Melanocyte of skin (primary cell): Measurements from ENCODE around the gene HLA-E. TPM values are rescaled to one million over a fixed set of nuclear protein-coding genes. Genes with fewer than 3 reads are reported as not detected.

ENCODE experiments used
- total RNA-seq, 2 donors: library from RNA; depleted of rRNA; stranded (reverse); fragments of >200 nt; gene quantifications; 2 replicates each; pipeline ENCODE4 v1.2.3, GENCODE V29; 2012

Gene HLA-E
- 100 to 1,000 TPM; 532 to 662 TPM for total RNA-seq

DNA sequence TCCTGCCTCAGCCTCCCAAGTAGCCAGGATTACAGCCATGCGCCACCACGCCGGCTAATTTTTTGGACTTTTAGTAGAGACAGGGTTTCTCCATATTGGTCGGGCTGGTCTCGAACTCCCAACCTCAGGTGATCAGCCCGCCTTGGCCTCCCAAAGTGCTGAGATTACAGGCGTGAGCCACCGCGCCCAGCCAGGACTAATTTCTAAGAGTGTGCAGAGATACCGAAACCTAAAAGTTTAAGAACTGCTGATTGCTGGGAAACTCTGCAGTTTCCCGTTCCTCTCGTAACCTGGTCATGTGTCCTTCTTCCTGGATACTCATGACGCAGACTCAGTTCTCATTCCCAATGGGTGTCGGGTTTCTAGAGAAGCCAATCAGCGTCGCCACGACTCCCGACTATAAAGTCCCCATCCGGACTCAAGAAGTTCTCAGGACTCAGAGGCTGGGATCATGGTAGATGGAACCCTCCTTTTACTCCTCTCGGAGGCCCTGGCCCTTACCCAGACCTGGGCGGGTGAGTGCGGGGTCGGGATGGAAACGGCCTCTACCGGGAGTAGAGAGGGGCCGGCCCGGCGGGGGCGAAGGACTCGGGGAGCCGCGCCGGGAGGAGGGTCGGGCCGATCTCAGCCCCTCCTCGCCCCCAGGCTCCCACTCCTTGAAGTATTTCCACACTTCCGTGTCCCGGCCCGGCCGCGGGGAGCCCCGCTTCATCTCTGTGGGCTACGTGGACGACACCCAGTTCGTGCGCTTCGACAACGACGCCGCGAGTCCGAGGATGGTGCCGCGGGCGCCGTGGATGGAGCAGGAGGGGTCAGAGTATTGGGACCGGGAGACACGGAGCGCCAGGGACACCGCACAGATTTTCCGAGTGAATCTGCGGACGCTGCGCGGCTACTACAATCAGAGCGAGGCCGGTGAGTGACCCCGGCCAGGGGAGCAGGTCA lies at the start of gene HLA-E:
HLA-E (plus strand) TSS at position 429 of the 945 bp plus-strand sequence; CDS start at position 452, 23 bp downstream.

Other genes with a start within 250 kb of the HLA-E start
- 1 to 10 TPM; 6.7 to 9.3 TPM for gene TRIM39, start 162.6 kb upstream of the HLA-E start, total RNA-seq
- 10 to 100 TPM; 24.8 to 38.0 TPM for gene RPP21, start 144.4 kb upstream of the HLA-E start, total RNA-seq
- 10 to 100 TPM; 40.3 to 41.0 TPM for gene GNL1, start 67.0 kb downstream of the HLA-E start, total RNA-seq
- gene PRR3, start 67.8 kb downstream of the HLA-E start, total RNA-seq: 10 to 100 TPM in 1 of 2 donors, 1 to 10 TPM in 1; 5.9 to 12.7 TPM
- gene ABCF1, start 81.9 kb downstream of the HLA-E start, total RNA-seq: 10 to 100 TPM; 53.3 to 74.7 TPM
- 10 to 100 TPM; 47.3 to 49.2 TPM for gene PPP1R10, start 127.7 kb downstream of the HLA-E start, total RNA-seq
- gene MRPS18B, start 128.3 kb downstream of the HLA-E start, total RNA-seq: 100 to 1,000 TPM in 1 of 2 donors, 10 to 100 TPM in 1; 88.4 to 117 TPM
- gene ATAT1, start 137.4 kb downstream of the HLA-E start, total RNA-seq: 1 to 10 TPM; 4.1 to 6.7 TPM
- gene C6orf136, start 157.6 kb downstream of the HLA-E start, total RNA-seq: 1 to 10 TPM; 5.2 to 7.3 TPM
- 10 to 100 TPM; 31.7 to 43.6 TPM for gene DHX16, start 183.5 kb downstream of the HLA-E start, total RNA-seq
- gene PPP1R18, start 197.1 kb downstream of the HLA-E start, total RNA-seq: 10 to 100 TPM; 25.5 to 49.3 TPM
- 1 to 10 TPM; 4.5 to 10.0 TPM for gene NRM, start 201.5 kb downstream of the HLA-E start, total RNA-seq
- 10 to 100 TPM in 1 of 2 donors, 1 to 10 TPM in 1; 6.9 to 11.7 TPM for gene MDC1, start 227.8 kb downstream of the HLA-E start, total RNA-seq
- gene TUBB, start 230.8 kb downstream of the HLA-E start, total RNA-seq: 1,000 to 10,000 TPM in 1 of 2 donors, 100 to 1,000 TPM in 1; 471 to 1,023 TPM